Panc1 (cell line): ENCODE data around the gene LTB4R2. TPM values are rescaled to one million over a fixed set of nuclear protein-coding genes. Genes with fewer than 3 reads are reported as not detected.

Experiments used
- ATAC-seq: fragments of 200-7000 bp; cut with Tn5 transposase; 2 replicates; pipeline ENCODE4 v1.9.1; 2020; ENCODE audit warnings: mild to moderate bottlenecking, moderate library complexity
- BruUV-seq: library from RNA; stranded (reverse); fragments of 400-500 nt; replicated peaks from 2 replicates; lab custom pipeline; 2021; lab: Mats Ljungman, UMichigan
- CTCF ChIA-PET: fragments of 300-600 bp; sonication (Branson Sonifier 250); formaldehyde crosslinking; loops from one replicate; lab custom pipeline; 2022; ENCODE audit warnings: antibody characterized with exemption; lab: Charles Lee
- POLR2A ChIA-PET: fragments of 300-600 bp; sonication (Branson Sonifier 250); formaldehyde crosslinking; loops from one replicate; lab custom pipeline; 2022; ENCODE audit warnings: antibody characterized with exemption; lab: Charles Lee
- DNase-seq: peaks from one replicate; pipeline ENCODE4 v3.0.0-alpha.2; 2010; ENCODE audit warnings: low read depth, low spot score
- H3K27ac ChIP-seq: 2 replicates; pipeline ENCODE4 v1.5.1; 2011; ENCODE audit warnings: mild to moderate bottlenecking, low read length, inconsistent platforms
- H3K27me3 ChIP-seq: fragments of 200-500 bp; sonication (Bioruptor generic); 2 replicates; pipeline ENCODE4 v1.6.0; 2014; ENCODE audit warnings: low read length, inconsistent platforms; ENCODE audit not compliant: control insufficient read depth, insufficient read depth
- H3K36me3 ChIP-seq: fragments of 200-500 bp; sonication (Bioruptor generic); 2 replicates; pipeline ENCODE4 v1.5.1; 2014; ENCODE audit warnings: inconsistent platforms, mild to moderate bottlenecking, low read length, moderate library complexity; ENCODE audit not compliant: control insufficient read depth, insufficient read depth
- H3K4me1 ChIP-seq: 2 replicates; pipeline ENCODE4 v1.5.1; 2011; ENCODE audit warnings: inconsistent platforms, mild to moderate bottlenecking, low read length, moderate library complexity; ENCODE audit not compliant: control insufficient read depth, insufficient read depth
- H3K4me3 ChIP-seq, 2 experiments: 2 replicates each; pipeline ENCODE4 v1.5.1; 2011 to 2012; ENCODE audit warnings: low read depth in 2 of 2, low read length in 2 of 2, mild to moderate bottlenecking in 2 of 2, inconsistent platforms in 1 of 2, moderate library complexity in 1 of 2
- H3K9me3 ChIP-seq: fragments of 200-500 bp; sonication (Bioruptor generic); 2 replicates; pipeline ENCODE4 v1.5.1; 2014; ENCODE audit warnings: low read depth, mild to moderate bottlenecking, inconsistent platforms, low read length, moderate library complexity; ENCODE audit not compliant: control insufficient read depth, insufficient read depth
- CTCF ChIP-seq: fragments of 450-650 bp; IDR thresholded peaks from 2 replicates; pipeline ENCODE4 v1.5.1; 2017; ENCODE audit warnings: mild to moderate bottlenecking
- POLR2AphosphoS5 ChIP-seq: IDR thresholded peaks from 2 replicates; pipeline ENCODE4 v1.6.1; 2012; ENCODE audit warnings: mild to moderate bottlenecking, low read depth, low read length, moderate library complexity
- REST ChIP-seq, 2 experiments: IDR thresholded peaks; 2 replicates each; pipeline ENCODE4 v1.6.1; 2011 to 2012; ENCODE audit warnings: low read depth in 2 of 2, control low read depth in 1 of 2, low read length in 1 of 2, mild to moderate bottlenecking in 1 of 2, moderate library complexity in 1 of 2; ENCODE audit not compliant: insufficient read depth in 1 of 2
- SIN3A ChIP-seq: IDR thresholded peaks from 2 replicates; pipeline ENCODE4 v1.6.1; 2012; ENCODE audit warnings: low read depth, mild to moderate bottlenecking, low read length, moderate library complexity, borderline replicate concordance; ENCODE audit not compliant: insufficient read depth
- TCF7L2 ChIP-seq: IDR thresholded peaks from 2 replicates; pipeline ENCODE4 v1.6.1; 2011; ENCODE audit warnings: mild to moderate bottlenecking, low read depth, low read length, inconsistent platforms
- in situ Hi-C: cut with HindIII; loops from 2 replicates; pipeline ENCODE4 v1.10.0; 2016; ENCODE audit warnings: low sequenced_read_pairs, low pct_unique_long_range_greater_than_20kb
- intact Hi-C: fragments of 100-400 bp; cut with micrococcal nuclease; formaldehyde crosslinking; loops from one replicate; pipeline ENCODE4 v1.10.0; 2022; ENCODE audit not compliant: unreplicated experiment
- total RNA-seq: library from RNA; stranded (reverse); gene quantifications from one replicate; pipeline ENCODE4 v1.2.1, GENCODE V29; 2021; ENCODE audit not compliant: unreplicated experiment

The LTB4R2 gene
- total RNA-seq, 1 experiment from 2014 or later = 6.9 TPM

GRCh38 chr14:24360281-24360680 lies 50.3 kb downstream of the LTB4R2 start:
- intact Hi-C loops (no loop called here), in situ Hi-C loops (no loop called here)
- TF ChIP-seq SIN3A = no peak
- TF ChIP-seq POLR2AphosphoS5 = no peak
- no peak for TF ChIP-seq REST (IDR thresholded peaks at IDR 0.05; ENCODE audit: insufficient read depth in 1 of 2, low read depth in 2 of 2, low read length in 1 of 2)
- no peak for TF ChIP-seq CTCF
- no peak for TF ChIP-seq TCF7L2
- Histone ChIP-seq H3K4me1 (no peaks in the 10 kb centered on the region), H3K36me3 (no peaks in the 10 kb centered on the region), H3K27me3 (no peaks in the 10 kb centered on the region), H3K4me3 (no peak overlapping the region), H3K9me3 (no peaks in the 10 kb centered on the region), H3K27ac (no peak overlapping the region)
- BruUV-seq = no TSS peak
- no peak for ATAC-seq
- CTCF ChIA-PET = interaction anchor here (0.7 kb wide), 1 partner anchor 10 kb away, joined by 3 read pairs; no protein-coding TSS in a partner anchor
- POLR2A ChIA-PET = interaction anchor here (0.6 kb wide), 1 partner anchor 25 kb away, joined by 6 read pairs; no protein-coding TSS in a partner anchor
- no peak for DNase-seq

GRCh38 chr14:24361326-24361725 lies 51.4 kb downstream of the LTB4R2 start:
- in situ Hi-C loops (no loop called here), intact Hi-C loops (no loop called here)
- no peak for ATAC-seq
- no TSS peak for BruUV-seq
- Histone ChIP-seq H3K36me3 (no peaks in the 10 kb centered on the region; the same call in 1 of the 2 replicates), H3K4me1 (peaks cover 3% of the 10 kb centered on the region; the same call in 1 of the 2 replicates), H3K27ac (no peak overlapping the region), H3K9me3 (no peaks in the 10 kb centered on the region), H3K4me3 (no peak overlapping the region), H3K27me3 (no peaks in the 10 kb centered on the region)
- no peak for DNase-seq
- ChIA-PET CTCF (no interaction called here), POLR2A (no interaction called here)
- TF ChIP-seq CTCF (no peak), POLR2AphosphoS5 (no peak), TCF7L2 (no peak), REST (IDR thresholded peaks at IDR 0.05; ENCODE audit: insufficient read depth in 1 of 2, low read depth in 2 of 2, low read length in 1 of 2) (no peak), SIN3A (no peak)
